Natural killer cell (primary cell): ENCODE measurements around the gene OSBPL9. TPM values are rescaled to one million over a fixed set of nuclear protein-coding genes. Genes with fewer than 3 reads are reported as not detected.

Experiments
- ATAC-seq, 3 donors: fragments of 150-1000 bp in 2 of 3; fragments of 200-7000 bp in 1 of 3; cut with Tn5 transposase; 1 replicate in 1 of 3; 2 replicates in 2 of 3; pipeline ENCODE4 v1.10.0; 2021; ENCODE audit warnings: mild to moderate bottlenecking in 2 of 3, moderate library complexity in 2 of 3
- DNase-seq, 2 donors: peaks; one replicate each; pipeline versions ENCODE4 v3.0.0 to v3.0.0-alpha.2; 2013 to 2021; ENCODE audit warnings: mixed read lengths in 1 of 2
- H3K27ac ChIP-seq: one replicate; pipeline ENCODE4 v1.5.1; 2013; ENCODE audit warnings: mild to moderate bottlenecking, low read length
- H3K27me3 ChIP-seq: one replicate; pipeline ENCODE4 v1.6.1; 2013; ENCODE audit warnings: low read length; ENCODE audit not compliant: control insufficient read depth, insufficient read depth
- H3K36me3 ChIP-seq: one replicate; pipeline ENCODE4 v1.6.1; 2013; ENCODE audit warnings: low read length; ENCODE audit not compliant: control insufficient read depth, insufficient read depth
- H3K4me1 ChIP-seq: one replicate; pipeline ENCODE4 v1.6.1; 2013; ENCODE audit warnings: low read length; ENCODE audit not compliant: control insufficient read depth, insufficient read depth
- H3K4me3 ChIP-seq: one replicate; pipeline ENCODE4 v1.5.1; 2013; ENCODE audit warnings: low read length
- H3K9me3 ChIP-seq: one replicate; pipeline ENCODE4 v1.6.1; 2013; ENCODE audit warnings: low read length; ENCODE audit not compliant: control insufficient read depth, insufficient read depth
- H3K27ac Mint-ChIP-seq, 2 donors: one replicate each; pipeline ENCODE4 v1.8.0; 2022; ENCODE audit warnings: mild to moderate bottlenecking in 2 of 2, mixed read lengths in 2 of 2, moderate library complexity in 1 of 2
- H3K27me3 Mint-ChIP-seq, 2 donors: one replicate each; pipeline ENCODE4 v1.8.0; 2022; ENCODE audit warnings: low read depth in 2 of 2, mixed read lengths in 2 of 2
- H3K36me3 Mint-ChIP-seq: one replicate; pipeline ENCODE4 v1.8.0; 2022; ENCODE audit warnings: mixed read lengths
- H3K4me1 Mint-ChIP-seq, 2 donors: one replicate each; pipeline ENCODE4 v1.8.0; 2022; ENCODE audit warnings: mixed read lengths in 2 of 2
- H3K4me3 Mint-ChIP-seq: one replicate; pipeline ENCODE4 v1.8.0; 2022; ENCODE audit warnings: mild to moderate bottlenecking, moderate library complexity, mixed read lengths
- H3K9me3 Mint-ChIP-seq, 2 donors: one replicate each; pipeline ENCODE4 v1.8.0; 2022; ENCODE audit warnings: mixed read lengths in 2 of 2
- WGBS: methylation state at CpG from one replicate; pipeline ENCODE4 v1.1.7; 2013; ENCODE audit warnings: missing lambda C conversion rate; ENCODE audit not compliant: insufficient coverage; 5-methylcytosine and 5-hydroxymethylcytosine counted together
- intact Hi-C: fragments of 100-400 bp; cut with micrococcal nuclease; formaldehyde crosslinking; loops from one replicate; pipeline ENCODE4 v1.14.2; 2022
- total RNA-seq, 4 donors: library from RNA; stranded (reverse); fragments of 120-200 nt in 1 of 4; gene quantifications; one replicate each; pipeline versions ENCODE4 v1.2.3 to v1.2.4, GENCODE V29; 2013 to 2022
- TF ChIP-seq, protein P1 (sequence below): fragments of 200-600 bp; IDR thresholded peaks from one replicate; pipeline ENCODE4 v1.8.0; 2022; ENCODE audit warnings: antibody characterized with exemption

Gene OSBPL9
- total RNA-seq, 3 donors from 2014 or later (not counting 1 experiment from before 2014, with no cell fraction given), result 53.0 to 72.6 (median 62.0) TPM

DNA sequence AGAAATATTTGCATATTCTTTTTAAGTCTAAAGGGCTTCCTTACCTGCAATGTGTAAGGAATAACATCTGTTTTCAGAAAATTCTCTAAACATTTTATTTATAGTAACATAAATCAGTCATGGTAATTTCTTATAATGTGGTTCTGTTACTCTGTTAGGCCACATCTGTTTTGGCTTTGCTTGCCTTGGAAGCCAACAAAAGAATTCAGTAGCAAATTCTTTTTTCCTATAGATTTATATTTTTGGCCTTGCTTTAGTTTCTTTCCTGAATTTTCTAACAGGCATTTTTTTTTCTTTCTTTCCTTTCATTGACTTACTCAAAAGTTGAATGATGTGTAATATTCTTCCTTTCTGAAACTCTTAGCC lies 72.2 kb downstream of the OSBPL9 start:
- H3K36me3 Mint-ChIP-seq, result no peaks in the 10 kb centered on the region
- no peak overlapping the region for H3K27ac ChIP-seq
- no peak overlapping the region for H3K4me3 ChIP-seq
- TF ChIP-seq, protein P1, sequence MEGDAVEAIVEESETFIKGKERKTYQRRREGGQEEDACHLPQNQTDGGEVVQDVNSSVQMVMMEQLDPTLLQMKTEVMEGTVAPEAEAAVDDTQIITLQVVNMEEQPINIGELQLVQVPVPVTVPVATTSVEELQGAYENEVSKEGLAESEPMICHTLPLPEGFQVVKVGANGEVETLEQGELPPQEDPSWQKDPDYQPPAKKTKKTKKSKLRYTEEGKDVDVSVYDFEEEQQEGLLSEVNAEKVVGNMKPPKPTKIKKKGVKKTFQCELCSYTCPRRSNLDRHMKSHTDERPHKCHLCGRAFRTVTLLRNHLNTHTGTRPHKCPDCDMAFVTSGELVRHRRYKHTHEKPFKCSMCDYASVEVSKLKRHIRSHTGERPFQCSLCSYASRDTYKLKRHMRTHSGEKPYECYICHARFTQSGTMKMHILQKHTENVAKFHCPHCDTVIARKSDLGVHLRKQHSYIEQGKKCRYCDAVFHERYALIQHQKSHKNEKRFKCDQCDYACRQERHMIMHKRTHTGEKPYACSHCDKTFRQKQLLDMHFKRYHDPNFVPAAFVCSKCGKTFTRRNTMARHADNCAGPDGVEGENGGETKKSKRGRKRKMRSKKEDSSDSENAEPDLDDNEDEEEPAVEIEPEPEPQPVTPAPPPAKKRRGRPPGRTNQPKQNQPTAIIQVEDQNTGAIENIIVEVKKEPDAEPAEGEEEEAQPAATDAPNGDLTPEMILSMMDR, result no peak
- ATAC-seq (no peak), DNase-seq (no peak)
- no peaks in the 10 kb centered on the region for H3K9me3 ChIP-seq
- no peaks in the 10 kb centered on the region for H3K4me1 ChIP-seq
- H3K36me3 ChIP-seq, result no peaks in the 10 kb centered on the region
- no peaks in the 10 kb centered on the region for H3K27me3 ChIP-seq
- intact Hi-C loops, result no loop called here
- H3K9me3 Mint-ChIP-seq, result no peaks in the 10 kb centered on the region
- no peaks in the 10 kb centered on the region for H3K27me3 Mint-ChIP-seq
- peaks cover 7 to 11% of the 10 kb centered on the region in 2 donors for H3K4me1 Mint-ChIP-seq
- no peak overlapping the region for H3K4me3 Mint-ChIP-seq
- no peak overlapping the region for H3K27ac Mint-ChIP-seq

DNA sequence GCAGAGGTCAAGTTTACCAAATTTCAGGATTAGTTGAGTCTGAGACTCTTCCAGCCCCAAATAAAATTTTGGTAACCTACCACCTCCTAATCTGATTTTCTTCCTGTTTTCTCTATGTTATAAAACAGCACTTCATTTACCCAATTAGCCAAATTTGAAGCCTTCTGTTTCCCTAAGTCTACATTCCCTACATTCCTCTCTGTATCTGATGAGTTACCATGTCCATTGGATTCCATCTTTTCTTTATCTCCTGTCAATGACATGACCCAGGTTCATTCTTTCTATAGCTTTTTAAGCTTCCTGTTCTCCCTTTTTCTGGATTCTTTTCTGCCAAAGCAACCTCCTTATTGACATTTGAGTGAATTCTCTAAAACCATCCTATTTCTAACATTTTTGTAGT lies 72.8 kb downstream of the OSBPL9 start:
- Histone ChIP-seq H3K9me3 (no peaks in the 10 kb centered on the region), H3K27me3 (no peaks in the 10 kb centered on the region), H3K36me3 (no peaks in the 10 kb centered on the region), H3K4me3 (no peak overlapping the region), H3K27ac (no peak overlapping the region), H3K4me1 (no peaks in the 10 kb centered on the region)
- H3K27ac Mint-ChIP-seq, result no peak overlapping the region
- H3K36me3 Mint-ChIP-seq, result no peaks in the 10 kb centered on the region
- H3K4me1 Mint-ChIP-seq, result peaks cover 7 to 11% of the 10 kb centered on the region in 2 donors
- no peaks in the 10 kb centered on the region for H3K27me3 Mint-ChIP-seq
- ATAC-seq (no peak), DNase-seq (no peak)
- no peak overlapping the region for H3K4me3 Mint-ChIP-seq
- no peaks in the 10 kb centered on the region for H3K9me3 Mint-ChIP-seq
- intact Hi-C loops, result no loop called here
- TF ChIP-seq, protein P1, result no peak

DNA sequence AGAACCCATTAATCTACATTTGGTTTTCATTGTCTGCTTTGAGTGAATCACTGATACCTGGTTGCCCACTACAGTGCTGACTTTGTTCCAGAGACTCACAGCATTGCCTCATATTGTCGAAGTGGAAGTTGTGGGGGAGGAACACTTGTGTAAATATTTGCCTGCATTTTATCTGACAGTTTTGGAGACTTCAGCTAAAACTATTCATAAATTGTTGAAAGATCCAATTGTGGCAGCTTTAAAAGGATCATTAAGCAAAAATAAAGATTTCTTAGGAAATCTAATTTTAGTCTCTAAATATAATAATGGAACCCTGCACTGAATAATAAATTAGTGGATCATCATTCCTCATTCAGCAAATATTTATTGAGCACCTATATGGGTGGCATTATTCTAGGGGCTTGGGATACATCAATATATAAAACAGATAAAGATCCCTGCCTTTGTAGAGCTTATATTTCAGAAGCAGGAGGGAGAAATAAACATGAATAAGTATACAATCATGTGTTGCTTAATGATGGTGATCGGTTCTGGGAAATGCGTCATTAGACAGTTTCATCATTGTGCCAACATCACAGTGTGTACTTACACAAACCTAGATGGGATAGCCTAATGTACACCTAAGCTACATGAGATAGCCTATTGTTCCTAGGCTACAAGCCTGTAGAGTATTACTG lies 73.5 kb downstream of the OSBPL9 start:
- WGBS, result 88% methylated on average over 3 of the region's 3 CpGs
- H3K9me3 ChIP-seq, result no peaks in the 10 kb centered on the region
- H3K4me1 Mint-ChIP-seq, result peaks cover 7 to 11% of the 10 kb centered on the region in 2 donors
- DNase-seq, result no peak
- no peaks in the 10 kb centered on the region for H3K4me1 ChIP-seq
- H3K36me3 Mint-ChIP-seq, result no peaks in the 10 kb centered on the region
- H3K27ac Mint-ChIP-seq, result no peak overlapping the region
- H3K9me3 Mint-ChIP-seq, result no peaks in the 10 kb centered on the region
- H3K27me3 Mint-ChIP-seq, result no peaks in the 10 kb centered on the region
- no peaks in the 10 kb centered on the region for H3K36me3 ChIP-seq
- no peaks in the 10 kb centered on the region for H3K27me3 ChIP-seq
- TF ChIP-seq, protein P1, result no peak
- no peak overlapping the region for H3K4me3 Mint-ChIP-seq
- peak in 1 of 3 donors; percentile 53 for ATAC-seq
- no peak overlapping the region for H3K4me3 ChIP-seq
- H3K27ac ChIP-seq, result no peak overlapping the region
- intact Hi-C loops, result no loop called here

DNA sequence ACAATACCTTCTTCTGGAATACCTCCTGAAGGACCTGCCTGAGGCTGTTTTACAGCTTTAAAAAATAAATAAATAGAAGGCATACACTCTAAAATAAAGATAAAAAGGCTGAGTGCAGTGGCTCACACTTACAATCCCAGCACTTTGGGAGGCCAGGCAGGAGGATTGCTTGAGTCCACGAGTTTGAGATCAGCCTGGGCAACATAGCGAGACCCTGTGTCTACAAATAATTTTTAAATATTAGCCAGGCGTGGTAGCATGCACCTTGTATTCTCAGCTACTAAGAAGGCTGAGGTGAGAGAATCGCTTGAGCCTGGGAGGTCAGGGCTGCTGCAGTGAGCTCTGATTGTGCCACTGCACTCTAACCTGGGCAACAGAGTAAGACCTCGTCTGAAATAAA lies 75.0 kb downstream of the OSBPL9 start:
- TF ChIP-seq, protein P1, result no peak
- intact Hi-C loops, result no loop called here
- Histone ChIP-seq H3K27me3 (no peaks in the 10 kb centered on the region), H3K36me3 (no peaks in the 10 kb centered on the region), H3K4me1 (no peaks in the 10 kb centered on the region), H3K4me3 (no peak overlapping the region), H3K9me3 (no peaks in the 10 kb centered on the region), H3K27ac (no peak overlapping the region)
- ATAC-seq (no peak), DNase-seq (no peak)
- WGBS, result 94% methylated on average over 4 of the region's 5 CpGs
- H3K4me3 Mint-ChIP-seq, result no peak overlapping the region
- H3K27me3 Mint-ChIP-seq, result no peaks in the 10 kb centered on the region
- H3K4me1 Mint-ChIP-seq, result peaks cover 5 to 7% of the 10 kb centered on the region in 2 donors
- H3K27ac Mint-ChIP-seq, result no peak overlapping the region
- H3K36me3 Mint-ChIP-seq, result no peaks in the 10 kb centered on the region
- no peaks in the 10 kb centered on the region for H3K9me3 Mint-ChIP-seq
